ENCODE measurements around the gene CANT1. TPM values are rescaled to one million over a fixed set of nuclear protein-coding genes. Genes with fewer than 3 reads are reported as not detected.

CANT1 gene
- total RNA-seq, 2 experiments from 2014 or later: 63.3 to 65.4 TPM

DNA sequence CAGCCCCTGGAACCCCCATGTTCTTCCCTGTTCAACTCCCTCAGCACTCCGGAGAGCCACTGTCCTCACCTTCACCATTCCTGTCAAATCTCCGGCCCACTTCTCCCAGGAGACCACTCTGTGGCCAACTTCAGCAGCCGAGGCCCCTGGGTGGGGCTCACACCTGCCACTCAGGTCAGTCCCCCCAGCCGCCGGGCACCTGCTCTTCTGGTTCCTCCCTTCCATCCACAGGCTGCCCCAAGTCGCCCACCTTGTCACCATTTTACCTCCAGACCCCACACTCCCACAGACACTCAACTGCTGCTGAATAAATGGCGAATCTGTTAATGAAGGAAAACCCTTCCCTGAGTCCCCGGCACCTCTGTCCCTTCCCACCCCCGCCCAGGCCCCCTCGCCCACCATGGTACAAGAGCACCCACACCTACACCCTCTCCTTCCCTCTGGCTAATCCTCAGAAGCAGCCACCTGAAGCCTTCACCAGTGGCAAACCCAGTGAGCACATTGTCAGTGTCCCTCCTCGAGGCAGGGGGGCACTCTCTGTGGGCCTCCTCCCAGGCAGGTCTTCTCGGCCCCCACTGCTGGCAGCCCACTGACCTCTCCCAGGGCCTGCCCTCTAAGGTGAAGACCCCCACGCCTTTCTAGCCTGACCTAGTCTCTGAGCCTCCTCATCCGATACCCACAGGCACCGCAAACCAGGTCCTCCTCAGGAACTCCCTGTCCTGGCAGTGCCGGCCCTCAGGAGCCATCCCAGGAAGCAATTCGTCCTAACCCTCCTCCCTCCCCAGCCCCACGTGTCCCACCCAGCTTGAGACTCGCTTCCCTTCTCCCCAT lies 8.2 kb downstream of the CANT1 start:
- Mint-ChIP-seq H3K36me3 (peaks cover 15% of the 10 kb centered on the region), H3K4me1 (ENCODE audit: low read depth) (peaks cover 25% of the 10 kb centered on the region), H3K9me3 (no peaks in the 10 kb centered on the region), H3K27ac (no peak overlapping the region), H3K4me3 (no peak overlapping the region), H3K27me3 (no peaks in the 10 kb centered on the region)
- CTCF ChIA-PET: interaction anchor here (1.6 kb wide), 1 partner anchor 135 kb away, joined by 3 read pairs; no protein-coding TSS in a partner anchor
- POLR2A ChIA-PET: no interaction called here
- intact Hi-C loops (cut with micrococcal nuclease): no loop called here
- no peak for DNase-seq

GRCh38 chr17:79000396-79001189 lies 9.0 kb downstream of the CANT1 start:
- DNase-seq: no peak
- H3K4me1 Mint-ChIP-seq (ENCODE audit: low read depth): peaks cover 16% of the 10 kb centered on the region
- H3K4me3 Mint-ChIP-seq: no peak overlapping the region
- H3K36me3 Mint-ChIP-seq: peaks cover 15% of the 10 kb centered on the region
- no peaks in the 10 kb centered on the region for H3K27me3 Mint-ChIP-seq
- H3K9me3 Mint-ChIP-seq: no peaks in the 10 kb centered on the region
- CTCF ChIA-PET: no interaction called here
- H3K27ac Mint-ChIP-seq: no peak overlapping the region
- intact Hi-C loops (cut with micrococcal nuclease): no loop called here
- POLR2A ChIA-PET: no interaction called here

GRCh38 chr17:78999947-79000395 lies 9.6 kb downstream of the CANT1 start:
- POLR2A ChIA-PET: no interaction called here
- H3K27me3 Mint-ChIP-seq: no peaks in the 10 kb centered on the region
- intact Hi-C loops (cut with micrococcal nuclease): no loop called here

GRCh38 chr17:78999056-78999768 lies 10.4 kb downstream of the CANT1 start:
- Mint-ChIP-seq H3K4me1 (ENCODE audit: low read depth) (peaks cover 11% of the 10 kb centered on the region), H3K9me3 (no peaks in the 10 kb centered on the region), H3K27me3 (no peaks in the 10 kb centered on the region), H3K27ac (no peak overlapping the region), H3K4me3 (no peak overlapping the region), H3K36me3 (peaks cover 19% of the 10 kb centered on the region)
- DNase-seq: no peak
- CTCF ChIA-PET: no interaction called here
- intact Hi-C loops (cut with micrococcal nuclease): no loop called here
- POLR2A ChIA-PET: no interaction called here

More at GRCh38 chr17:78999947-79000395, 9.6 kb downstream of the CANT1 start:
- H3K9me3 Mint-ChIP-seq: no peaks in the 10 kb centered on the region
- H3K4me3 Mint-ChIP-seq: no peak overlapping the region
- peaks cover 11% of the 10 kb centered on the region for H3K4me1 Mint-ChIP-seq (ENCODE audit: low read depth)
- no peak for DNase-seq
- H3K27ac Mint-ChIP-seq: no peak overlapping the region
- CTCF ChIA-PET: no interaction called here
- peaks cover 18% of the 10 kb centered on the region for H3K36me3 Mint-ChIP-seq

- Mint-ChIP-seq H3K4me1 (ENCODE audit: low read depth) (peaks cover 14% of the 10 kb centered on the region), H3K9me3 (no peaks in the 10 kb centered on the region), H3K27me3 (no peaks in the 10 kb centered on the region), H3K36me3 (peaks cover 22% of the 10 kb centered on the region), H3K4me3 (no peak overlapping the region), H3K27ac (no peak overlapping the region)
- ChIA-PET POLR2A (no interaction called here), CTCF (no interaction called here)
- DNase-seq: no peak
- intact Hi-C loops (cut with micrococcal nuclease): no loop called here
Observed at GRCh38 chr17:78998311-78999055, 11.1 kb downstream of the CANT1 start.

- Mint-ChIP-seq H3K27ac (no peak overlapping the region), H3K9me3 (no peaks in the 10 kb centered on the region)
Observed at GRCh38 chr17:78997881-78998280, 11.7 kb downstream of the CANT1 start.

DNA sequence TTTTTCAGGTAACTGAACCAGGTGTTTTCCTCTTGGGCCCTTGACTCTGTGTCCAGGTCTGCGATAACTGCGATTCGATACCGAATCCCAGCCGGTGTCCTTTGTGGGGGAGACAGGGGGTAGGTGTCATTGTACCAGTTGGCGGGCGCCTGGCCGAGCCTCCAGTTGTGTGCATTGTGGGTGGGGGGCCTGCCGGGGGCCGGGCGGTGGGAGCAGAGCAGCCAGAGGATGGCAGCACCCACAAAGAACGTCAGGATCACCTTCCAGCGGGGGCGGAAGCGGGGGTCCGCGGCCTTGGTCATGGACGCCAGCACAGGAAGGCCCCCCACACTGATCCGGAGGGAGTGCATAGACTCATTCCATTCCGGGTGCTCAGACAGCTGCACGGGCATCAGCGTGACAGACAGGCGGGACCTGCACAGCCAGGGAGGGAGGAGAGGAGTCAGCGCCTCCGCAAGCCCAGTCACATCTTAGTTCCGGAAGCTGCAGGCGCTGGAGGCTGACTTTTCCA lies 12.3 kb downstream of the CANT1 start:
- DNase-seq: no peak
- no peaks in the 10 kb centered on the region for H3K27me3 Mint-ChIP-seq
- POLR2A ChIA-PET: no interaction called here
- no peak overlapping the region for H3K4me3 Mint-ChIP-seq
- H3K27ac Mint-ChIP-seq: no peak overlapping the region
- H3K9me3 Mint-ChIP-seq: no peaks in the 10 kb centered on the region
- intact Hi-C loops (cut with micrococcal nuclease): no loop called here
- CTCF ChIA-PET: no interaction called here
- H3K36me3 Mint-ChIP-seq: peaks cover 26% of the 10 kb centered on the region
- peaks cover 12% of the 10 kb centered on the region for H3K4me1 Mint-ChIP-seq (ENCODE audit: low read depth)

More at GRCh38 chr17:78997881-78998280, 11.7 kb downstream of the CANT1 start:
- intact Hi-C loops (cut with micrococcal nuclease): no loop called here
- Mint-ChIP-seq H3K4me1 (ENCODE audit: low read depth) (peaks cover 16% of the 10 kb centered on the region), H3K36me3 (peaks cover 26% of the 10 kb centered on the region), H3K4me3 (no peak overlapping the region), H3K27me3 (no peaks in the 10 kb centered on the region)
- CTCF ChIA-PET: no interaction called here
- DNase-seq: no peak
- POLR2A ChIA-PET: no interaction called here

GRCh38 chr17:78996781-78997201 lies 12.8 kb downstream of the CANT1 start:
- DNase-seq: no peak
- Mint-ChIP-seq H3K9me3 (no peaks in the 10 kb centered on the region), H3K27ac (no peak overlapping the region), H3K4me3 (no peak overlapping the region), H3K36me3 (peaks cover 26% of the 10 kb centered on the region), H3K4me1 (ENCODE audit: low read depth) (peaks cover 9% of the 10 kb centered on the region), H3K27me3 (no peaks in the 10 kb centered on the region)
- CTCF ChIA-PET: interaction anchor here (1.6 kb wide), 1 partner anchor 25 kb away, joined by 10 read pairs; no protein-coding TSS in a partner anchor
- POLR2A ChIA-PET: no interaction called here
- intact Hi-C loops (cut with micrococcal nuclease): no loop called here

GRCh38 chr17:78995761-78996451 lies 13.7 kb downstream of the CANT1 start:
- peaks cover 30% of the 10 kb centered on the region for H3K36me3 Mint-ChIP-seq
- no peak for DNase-seq
- H3K27me3 Mint-ChIP-seq: no peaks in the 10 kb centered on the region
- intact Hi-C loops (cut with micrococcal nuclease): no loop called here
- no peak overlapping the region for H3K27ac Mint-ChIP-seq
- ChIA-PET CTCF (interaction anchor here (1.0 to 1.6 kb wide), 2 partner anchors 15 to 24 kb away, joined by 3 to 10 read pairs; no protein-coding TSS in a partner anchor), POLR2A (no interaction called here)
- H3K9me3 Mint-ChIP-seq: no peaks in the 10 kb centered on the region
- H3K4me3 Mint-ChIP-seq: no peak overlapping the region
- peaks cover 6% of the 10 kb centered on the region for H3K4me1 Mint-ChIP-seq (ENCODE audit: low read depth)

- intact Hi-C loops (cut with micrococcal nuclease): no loop called here
- Mint-ChIP-seq H3K9me3 (no peaks in the 10 kb centered on the region), H3K4me3 (no peak overlapping the region), H3K27ac (no peak overlapping the region), H3K4me1 (ENCODE audit: low read depth) (peaks cover 6% of the 10 kb centered on the region), H3K36me3 (peaks cover 34% of the 10 kb centered on the region), H3K27me3 (no peaks in the 10 kb centered on the region)
- POLR2A ChIA-PET: no interaction called here
- DNase-seq: no peak
- CTCF ChIA-PET: interaction anchor here (1.0 to 1.6 kb wide), 2 partner anchors 14 to 23 kb away, joined by 3 to 10 read pairs; no protein-coding TSS in a partner anchor
Observed at GRCh38 chr17:78995022-78995760, 14.4 kb downstream of the CANT1 start.
